Smooth muscle cell (in vitro differentiated cells): ENCODE data around the gene DPYSL3. TPM values are rescaled to one million over a fixed set of nuclear protein-coding genes. Genes with fewer than 3 reads are reported as not detected.

Source experiments
- DNase-seq: peaks from one replicate; lab custom pipeline; 2025; ENCODE audit not compliant: unreplicated experiment; lab: John Stamatoyannopoulos, UW
- H2AFZ ChIP-seq: fragments of 200-600 bp; sonication (generic); 2 replicates; pipeline ENCODE4 v1.6.0; 2016; ENCODE audit warnings: antibody characterized with exemption, low read depth, mild to moderate bottlenecking
- H3F3A ChIP-seq: fragments of 200-600 bp; sonication (generic); 2 replicates; pipeline ENCODE4 v1.6.0; 2017; ENCODE audit warnings: antibody characterized with exemption, low read depth
- H3K27ac ChIP-seq: fragments of 200-600 bp; sonication (generic); 2 replicates; pipeline ENCODE4 v1.5.1; 2016; ENCODE audit warnings: low read depth, mild to moderate bottlenecking
- H3K27me3 ChIP-seq: fragments of 200-600 bp; sonication (generic); 2 replicates; pipeline ENCODE4 v1.6.1; 2016; ENCODE audit warnings: low read depth, mild to moderate bottlenecking
- H3K36me3 ChIP-seq: fragments of 200-600 bp; sonication (generic); 2 replicates; pipeline ENCODE4 v1.5.1; 2016; ENCODE audit warnings: low read depth
- H3K4me1 ChIP-seq: fragments of 200-600 bp; sonication (generic); 2 replicates; pipeline ENCODE4 v1.5.1; 2016; ENCODE audit warnings: low read depth
- H3K4me2 ChIP-seq: fragments of 200-600 bp; sonication (generic); 2 replicates; pipeline ENCODE4 v1.6.0; 2016; ENCODE audit warnings: mild to moderate bottlenecking
- H3K4me3 ChIP-seq: fragments of 200-600 bp; sonication (generic); 2 replicates; pipeline ENCODE4 v1.5.1; 2016; ENCODE audit warnings: mild to moderate bottlenecking
- H3K79me2 ChIP-seq: fragments of 200-600 bp; sonication (generic); 2 replicates; pipeline ENCODE4 v1.6.0; 2016; ENCODE audit warnings: low read depth, mild to moderate bottlenecking
- H3K9ac ChIP-seq: fragments of 200-600 bp; sonication (generic); 2 replicates; pipeline ENCODE4 v1.6.0; 2016; ENCODE audit warnings: low read depth
- H3K9me3 ChIP-seq: fragments of 200-600 bp; sonication (generic); replicated peaks from 2 replicates; pipeline ENCODE4 v1.5.1; 2016; ENCODE audit warnings: low read depth
- H4K20me1 ChIP-seq: fragments of 200-600 bp; sonication (generic); 2 replicates; pipeline ENCODE4 v1.6.0; 2016; ENCODE audit warnings: low read depth
- WGBS: methylation state at CpG from one replicate; pipeline ENCODE4 v1.1.7; 2016; ENCODE audit warnings: low lambda C conversion rate; 5-methylcytosine and 5-hydroxymethylcytosine counted together
- polyA plus RNA-seq: library from polyadenylated mRNA; unstranded; fragments of >200 nt; fragmentation: Nextera tagmentation; extraction: Ambion mirVana; gene quantifications from 2 replicates; pipeline ENCODE4 v1.2.1, GENCODE V29; 2016
- total RNA-seq: library from RNA; depleted of rRNA; stranded (reverse); fragments of >200 nt; gene quantifications from 2 replicates; pipeline ENCODE4 v1.2.3, GENCODE V29; 2014
- TF ChIP-seq, protein P1 (sequence below): fragments of 200-600 bp; sonication (generic); IDR thresholded peaks from 2 replicates; pipeline ENCODE4 v1.5.1; 2017; ENCODE audit warnings: borderline replicate concordance, mild to moderate bottlenecking, antibody characterized with exemption; ENCODE audit not compliant: insufficient read depth, poor library complexity, severe bottlenecking

DPYSL3 gene
- total and polyA plus RNA-seq, 2 experiments from 2014 or later, result 65.5 to 124 TPM

DNA sequence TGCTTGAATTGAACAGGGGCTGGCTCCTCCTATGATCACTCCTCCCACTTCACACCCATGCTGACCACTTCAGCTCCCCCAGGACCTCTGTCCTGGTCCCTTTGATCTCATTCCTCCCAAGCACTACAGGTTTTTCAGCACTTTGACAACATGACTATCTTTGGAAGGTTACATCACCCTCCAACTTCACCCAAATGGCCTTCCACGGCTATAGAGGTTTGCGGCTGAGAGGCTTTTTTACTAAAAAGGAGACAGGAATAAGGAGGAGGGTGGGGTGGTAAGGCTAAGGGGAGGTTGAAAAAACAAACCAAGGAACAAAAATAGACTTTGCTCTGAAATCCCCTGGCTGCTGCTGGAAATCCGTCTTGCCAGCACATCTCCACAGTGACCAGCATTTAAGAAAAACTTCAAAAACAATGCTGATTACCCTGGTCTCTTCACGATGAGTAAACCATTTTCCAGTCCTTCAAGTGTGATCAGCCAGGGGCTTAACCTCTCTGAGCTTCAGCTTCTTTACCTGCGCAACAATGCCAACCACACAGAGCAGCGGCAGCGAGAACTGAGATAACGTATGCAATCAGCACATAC is 102.7 kb downstream of the DPYSL3 start:
- H4K20me1 ChIP-seq, result no peaks in the 10 kb centered on the region
- no peak overlapping the region for H3K4me3 ChIP-seq
- H3K27ac ChIP-seq, result peak overlapping the region; percentile 99
- H3K36me3 ChIP-seq, result no peaks in the 10 kb centered on the region
- WGBS, result 15% methylated on average over 8 of the region's 8 CpGs
- peaks cover 31% of the 10 kb centered on the region for H3F3A ChIP-seq
- peak overlapping the region; percentile 58 for H3K4me2 ChIP-seq
- no peak for DNase-seq
- no peaks in the 10 kb centered on the region for H3K79me2 ChIP-seq
- TF ChIP-seq, protein P1, sequence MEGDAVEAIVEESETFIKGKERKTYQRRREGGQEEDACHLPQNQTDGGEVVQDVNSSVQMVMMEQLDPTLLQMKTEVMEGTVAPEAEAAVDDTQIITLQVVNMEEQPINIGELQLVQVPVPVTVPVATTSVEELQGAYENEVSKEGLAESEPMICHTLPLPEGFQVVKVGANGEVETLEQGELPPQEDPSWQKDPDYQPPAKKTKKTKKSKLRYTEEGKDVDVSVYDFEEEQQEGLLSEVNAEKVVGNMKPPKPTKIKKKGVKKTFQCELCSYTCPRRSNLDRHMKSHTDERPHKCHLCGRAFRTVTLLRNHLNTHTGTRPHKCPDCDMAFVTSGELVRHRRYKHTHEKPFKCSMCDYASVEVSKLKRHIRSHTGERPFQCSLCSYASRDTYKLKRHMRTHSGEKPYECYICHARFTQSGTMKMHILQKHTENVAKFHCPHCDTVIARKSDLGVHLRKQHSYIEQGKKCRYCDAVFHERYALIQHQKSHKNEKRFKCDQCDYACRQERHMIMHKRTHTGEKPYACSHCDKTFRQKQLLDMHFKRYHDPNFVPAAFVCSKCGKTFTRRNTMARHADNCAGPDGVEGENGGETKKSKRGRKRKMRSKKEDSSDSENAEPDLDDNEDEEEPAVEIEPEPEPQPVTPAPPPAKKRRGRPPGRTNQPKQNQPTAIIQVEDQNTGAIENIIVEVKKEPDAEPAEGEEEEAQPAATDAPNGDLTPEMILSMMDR, result no peak
- no peak overlapping the region for H2AFZ ChIP-seq
- no peaks in the 10 kb centered on the region for H3K27me3 ChIP-seq
- H3K4me1 ChIP-seq, result peaks cover 17% of the 10 kb centered on the region
- H3K9ac ChIP-seq, result peak overlapping the region; percentile 59
- H3K9me3 ChIP-seq, result no peaks in the 10 kb centered on the region

DNA sequence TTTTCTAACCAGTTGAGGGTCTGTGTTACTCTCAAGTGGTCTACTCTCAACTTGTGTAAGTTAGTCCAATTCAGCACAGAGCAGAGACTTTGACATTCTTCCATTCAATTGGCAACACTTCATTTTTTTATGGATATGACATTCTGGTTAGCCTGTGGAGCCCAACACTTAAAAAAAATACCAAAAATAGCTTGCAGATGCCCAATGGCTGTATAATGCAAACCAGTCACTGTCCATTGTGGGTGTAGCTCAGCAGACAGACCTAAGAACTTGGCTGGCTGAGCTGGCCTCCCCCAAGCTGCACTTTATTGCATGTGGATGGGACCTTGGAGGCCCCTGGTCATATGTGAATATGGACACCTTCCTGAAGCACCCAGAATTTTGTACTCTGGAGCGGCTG is 103.2 kb downstream of the DPYSL3 start:
- WGBS, result 70% methylated on average over 1 of the region's 1 CpG
- TF ChIP-seq, protein P1, result no peak
- H3K4me1 ChIP-seq, result peaks cover 17% of the 10 kb centered on the region
- no peak for DNase-seq
- no peaks in the 10 kb centered on the region for H3K27me3 ChIP-seq
- H3F3A ChIP-seq, result peaks cover 36% of the 10 kb centered on the region
- no peaks in the 10 kb centered on the region for H3K36me3 ChIP-seq
- H3K9me3 ChIP-seq, result no peaks in the 10 kb centered on the region
- H3K27ac ChIP-seq, result peak overlapping the region; percentile 99
- no peak overlapping the region for H3K4me3 ChIP-seq
- no peak overlapping the region for H2AFZ ChIP-seq
- peak overlapping the region; percentile 58 for H3K4me2 ChIP-seq
- no peaks in the 10 kb centered on the region for H4K20me1 ChIP-seq
- H3K9ac ChIP-seq, result peak overlapping the region; percentile 59
- H3K79me2 ChIP-seq, result no peaks in the 10 kb centered on the region

DNA sequence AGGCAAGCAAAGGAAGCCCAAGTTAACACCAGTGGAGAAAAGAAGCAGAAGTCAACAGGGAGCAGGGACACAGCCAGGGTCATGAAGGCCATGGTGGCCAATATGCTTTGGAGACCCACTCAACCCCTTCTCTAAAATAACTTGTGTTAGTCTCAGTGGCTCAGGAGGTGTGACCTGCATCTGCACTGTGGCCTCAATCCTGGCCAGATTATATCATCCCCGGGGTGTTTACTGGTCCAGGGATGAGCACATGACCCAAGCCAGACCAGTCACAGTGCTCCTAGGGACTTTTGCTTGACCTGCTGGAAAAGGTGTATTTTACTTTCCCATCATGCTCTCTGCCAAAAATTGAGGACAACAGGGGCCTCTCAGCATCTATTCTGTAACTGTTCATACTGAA is 105.2 kb downstream of the DPYSL3 start:
- no peak overlapping the region for H2AFZ ChIP-seq

More for the DNA sequence above, 105.2 kb downstream of the DPYSL3 start:
- Histone ChIP-seq H3K9ac (peak overlapping the region; percentile 84), H4K20me1 (no peaks in the 10 kb centered on the region), H3K4me1 (peaks cover 22% of the 10 kb centered on the region), H3K9me3 (no peaks in the 10 kb centered on the region), H3K4me3 (no peak overlapping the region), H3K4me2 (peak overlapping the region; percentile 62), H3K79me2 (no peaks in the 10 kb centered on the region), H3K27me3 (no peaks in the 10 kb centered on the region), H3K27ac (peak overlapping the region; percentile 99), H3K36me3 (no peaks in the 10 kb centered on the region), H3F3A (peaks cover 44% of the 10 kb centered on the region)
- 50% methylated on average over 1 of the region's 1 CpG for whole genome bisulfite sequencing
- DNase-seq, result no peak
- TF ChIP-seq, protein P1, result no peak
